ENCODE data around the gene ATP9B. TPM values are rescaled to one million over a fixed set of nuclear protein-coding genes. Genes with fewer than 3 reads are reported as not detected.
A peak's percentile ranks its signal among the peaks of the same experiment; 100 is the strongest.

The ATP9B gene
- total and polyA plus RNA-seq, 2 donors from 2014 or later: 10.0 to 48.2 TPM

DNA sequence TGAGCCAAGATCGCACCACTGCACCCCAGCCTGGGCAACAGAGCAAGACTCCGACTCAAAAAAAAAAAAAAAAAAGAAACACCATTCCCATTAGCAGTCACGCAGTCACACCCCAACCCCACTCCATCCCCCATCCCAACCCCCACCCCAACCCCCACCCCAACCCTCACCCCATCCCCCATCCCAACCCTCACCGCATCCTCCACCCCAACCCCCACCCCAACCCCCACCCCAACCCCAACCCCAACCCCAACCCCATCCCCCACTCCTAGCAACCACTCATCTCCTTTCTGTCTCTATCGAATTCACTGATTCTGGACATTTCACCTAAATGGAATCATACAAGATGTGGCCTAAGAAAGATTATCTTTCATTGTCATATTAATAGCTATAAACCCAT is 25.9 kb upstream of the ATP9B start:
- H3K4me1 ChIP-seq (ENCODE audit: control insufficient read depth in 2 of 3, insufficient read depth in 2 of 3, low read depth in 1 of 3, low read length in 3 of 3): peaks cover 0 to 3% (median 0%) of the 10 kb centered on the region in 3 donors
- H3K36me3 ChIP-seq (ENCODE audit: control insufficient read depth in 2 of 3, insufficient read depth in 3 of 3, low read length in 3 of 3): no peaks in the 10 kb centered on the region
- no peak overlapping the region for H3K4me3 ChIP-seq (ENCODE audit: low read length in 3 of 3)
- peaks cover 0 to 3% (median 0%) of the 10 kb centered on the region in 3 donors for H3K9me3 ChIP-seq (ENCODE audit: control insufficient read depth in 2 of 3, insufficient read depth in 1 of 3, low read length in 3 of 3)
- intact Hi-C loops (cut with DNase I): no loop called here
- H3K27ac ChIP-seq (ENCODE audit: low read depth in 2 of 2, low read length in 2 of 2): no peak overlapping the region
- TF ChIP-seq, protein P1, sequence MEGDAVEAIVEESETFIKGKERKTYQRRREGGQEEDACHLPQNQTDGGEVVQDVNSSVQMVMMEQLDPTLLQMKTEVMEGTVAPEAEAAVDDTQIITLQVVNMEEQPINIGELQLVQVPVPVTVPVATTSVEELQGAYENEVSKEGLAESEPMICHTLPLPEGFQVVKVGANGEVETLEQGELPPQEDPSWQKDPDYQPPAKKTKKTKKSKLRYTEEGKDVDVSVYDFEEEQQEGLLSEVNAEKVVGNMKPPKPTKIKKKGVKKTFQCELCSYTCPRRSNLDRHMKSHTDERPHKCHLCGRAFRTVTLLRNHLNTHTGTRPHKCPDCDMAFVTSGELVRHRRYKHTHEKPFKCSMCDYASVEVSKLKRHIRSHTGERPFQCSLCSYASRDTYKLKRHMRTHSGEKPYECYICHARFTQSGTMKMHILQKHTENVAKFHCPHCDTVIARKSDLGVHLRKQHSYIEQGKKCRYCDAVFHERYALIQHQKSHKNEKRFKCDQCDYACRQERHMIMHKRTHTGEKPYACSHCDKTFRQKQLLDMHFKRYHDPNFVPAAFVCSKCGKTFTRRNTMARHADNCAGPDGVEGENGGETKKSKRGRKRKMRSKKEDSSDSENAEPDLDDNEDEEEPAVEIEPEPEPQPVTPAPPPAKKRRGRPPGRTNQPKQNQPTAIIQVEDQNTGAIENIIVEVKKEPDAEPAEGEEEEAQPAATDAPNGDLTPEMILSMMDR (IDR thresholded peaks at IDR 0.05; ENCODE audit: borderline replicate concordance, extremely low read depth, insufficient read depth): no peak
- DNase-seq (no peak), FAIRE-seq (no peak)
- H3K9ac ChIP-seq (ENCODE audit: low read length in 3 of 3): no peak overlapping the region
- H3K27me3 ChIP-seq (ENCODE audit: control insufficient read depth, insufficient read depth, low read length): no peaks in the 10 kb centered on the region

DNA sequence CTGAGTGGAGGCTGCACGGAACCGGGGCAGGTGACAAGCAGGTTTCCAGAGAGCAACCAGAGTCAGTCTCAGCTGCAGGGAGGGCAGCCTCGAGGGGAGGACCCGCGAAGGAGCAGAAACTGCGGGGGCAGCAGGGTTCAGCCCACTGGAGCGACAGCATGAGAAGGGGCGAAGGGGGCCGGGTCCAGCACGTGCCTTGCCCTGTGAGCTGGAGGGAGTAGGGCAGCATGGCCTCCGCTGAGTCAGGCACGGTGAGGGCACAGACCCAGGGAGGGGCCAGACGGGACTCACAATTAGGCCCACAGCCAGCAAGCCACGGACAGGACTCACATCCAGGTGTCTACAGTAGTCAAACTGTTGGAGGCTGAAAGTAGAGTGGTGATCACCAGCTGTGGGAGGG is 22.7 kb upstream of the ATP9B start:
- DNase-seq: peak in 4 of 5 donors; percentile 40 to 75 (median 58)
- FAIRE-seq: no peak

DNA sequence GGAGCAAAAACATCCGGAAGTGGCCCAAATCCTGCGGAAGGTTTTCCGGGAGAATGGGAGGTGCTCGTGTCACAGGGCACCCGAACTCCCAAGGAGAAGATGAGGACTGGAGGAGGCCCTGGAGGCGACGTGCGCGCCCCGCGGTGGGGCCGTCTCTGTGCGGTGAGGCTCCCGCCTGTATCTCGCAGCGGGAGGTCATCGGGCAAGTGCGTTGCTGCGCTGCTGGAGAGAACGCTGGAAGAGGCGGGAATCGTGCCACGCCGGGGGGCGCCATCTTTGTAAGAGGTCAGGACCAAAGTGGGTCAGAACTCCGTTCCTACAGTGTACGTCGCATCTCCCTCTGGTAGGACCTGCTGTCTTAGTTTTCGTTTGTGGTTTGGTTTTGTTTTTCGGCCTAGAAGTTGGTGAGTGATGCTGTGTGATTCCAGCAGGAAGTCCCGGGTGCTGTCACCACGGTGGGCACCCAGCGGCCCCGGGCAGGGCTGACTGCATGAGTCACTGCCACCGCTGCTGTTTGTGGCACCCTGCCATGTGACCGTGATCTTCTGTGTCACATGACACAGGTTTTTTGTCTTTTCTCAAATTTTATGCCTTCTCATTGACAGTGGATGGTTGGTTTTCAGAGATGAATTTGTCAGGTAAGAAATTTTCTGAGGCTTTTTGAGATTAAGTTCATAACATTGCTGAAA is 21.5 kb upstream of the ATP9B start:
- intact Hi-C loops (cut with DNase I): no loop called here
- H3K27me3 ChIP-seq (ENCODE audit: control insufficient read depth, insufficient read depth, low read length): no peaks in the 10 kb centered on the region
- no peaks in the 10 kb centered on the region for H3K9me3 ChIP-seq (ENCODE audit: control insufficient read depth in 2 of 3, insufficient read depth in 1 of 3, low read length in 3 of 3)
- H3K36me3 ChIP-seq (ENCODE audit: control insufficient read depth in 2 of 3, insufficient read depth in 3 of 3, low read length in 3 of 3): no peaks in the 10 kb centered on the region
- TF ChIP-seq, protein P1 (IDR thresholded peaks at IDR 0.05; ENCODE audit: borderline replicate concordance, extremely low read depth, insufficient read depth): no peak
- no peak overlapping the region for H3K27ac ChIP-seq (ENCODE audit: low read depth in 2 of 2, low read length in 2 of 2)
- FAIRE-seq (no peak), DNase-seq (no peak)
- H3K4me1 ChIP-seq (ENCODE audit: control insufficient read depth in 2 of 3, insufficient read depth in 2 of 3, low read depth in 1 of 3, low read length in 3 of 3): peaks cover 0 to 3% (median 0%) of the 10 kb centered on the region in 3 donors
- no peak overlapping the region for H3K9ac ChIP-seq (ENCODE audit: low read length in 3 of 3)
- no peak overlapping the region for H3K4me3 ChIP-seq (ENCODE audit: low read length in 3 of 3)

More for the DNA sequence above, 22.7 kb upstream of the ATP9B start:
- intact Hi-C loops (cut with DNase I): no loop called here
- H3K36me3 ChIP-seq (ENCODE audit: control insufficient read depth in 2 of 3, insufficient read depth in 3 of 3, low read length in 3 of 3): no peaks in the 10 kb centered on the region
- H3K9ac ChIP-seq (ENCODE audit: low read length in 3 of 3): no peak overlapping the region
- H3K27me3 ChIP-seq (ENCODE audit: control insufficient read depth, insufficient read depth, low read length): no peaks in the 10 kb centered on the region
- no peak overlapping the region for H3K27ac ChIP-seq (ENCODE audit: low read depth in 2 of 2, low read length in 2 of 2)
- peaks cover 0 to 3% (median 0%) of the 10 kb centered on the region in 3 donors for H3K4me1 ChIP-seq (ENCODE audit: control insufficient read depth in 2 of 3, insufficient read depth in 2 of 3, low read depth in 1 of 3, low read length in 3 of 3)
- H3K4me3 ChIP-seq (ENCODE audit: low read length in 3 of 3): no peak overlapping the region
- no peaks in the 10 kb centered on the region for H3K9me3 ChIP-seq (ENCODE audit: control insufficient read depth in 2 of 3, insufficient read depth in 1 of 3, low read length in 3 of 3)
- TF ChIP-seq, protein P1 (IDR thresholded peaks at IDR 0.05; ENCODE audit: borderline replicate concordance, extremely low read depth, insufficient read depth): no peak
